GM12874 (cell line): ENCODE data around the gene OR13J1.

ENCODE experiments used
- TF ChIP-seq, protein P1 (sequence below): IDR thresholded peaks from 2 replicates; pipeline ENCODE4 v1.5.1; 2011; ENCODE audit warnings: low read depth, mild to moderate bottlenecking, control low read depth, low read length, moderate library complexity; ENCODE audit not compliant: insufficient read depth

The OR13J1 gene

DNA sequence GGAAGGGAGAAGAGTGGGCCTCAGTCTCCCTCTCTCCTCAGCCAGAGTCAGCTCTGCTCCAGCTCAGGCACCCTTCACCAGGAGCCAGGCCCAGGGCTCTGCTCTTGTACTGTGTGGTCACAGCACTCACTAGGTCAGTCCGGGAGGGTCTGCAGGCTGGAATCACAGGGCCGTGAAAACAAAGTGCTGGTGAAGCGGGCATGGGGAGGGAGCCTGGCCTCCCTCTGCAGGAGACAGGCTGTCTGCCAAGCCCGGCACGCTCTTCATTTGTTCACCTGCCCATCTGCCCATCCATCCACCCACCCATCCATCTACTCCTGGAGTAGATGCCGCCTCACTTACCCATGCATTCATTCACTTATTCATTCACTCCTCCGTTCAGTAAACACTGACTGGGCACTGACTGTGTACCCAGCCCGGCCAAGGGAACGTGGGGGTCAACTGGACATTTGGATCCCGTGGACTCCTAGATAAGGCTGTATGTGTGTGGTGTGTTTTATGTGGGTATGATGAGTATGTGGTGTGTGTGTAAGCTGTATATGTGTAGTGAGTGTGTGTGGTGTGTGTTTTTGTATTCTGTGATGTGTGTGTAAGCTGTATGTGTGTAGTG, 42.7 kb upstream of the OR13J1 start:
- TF ChIP-seq, protein P1, sequence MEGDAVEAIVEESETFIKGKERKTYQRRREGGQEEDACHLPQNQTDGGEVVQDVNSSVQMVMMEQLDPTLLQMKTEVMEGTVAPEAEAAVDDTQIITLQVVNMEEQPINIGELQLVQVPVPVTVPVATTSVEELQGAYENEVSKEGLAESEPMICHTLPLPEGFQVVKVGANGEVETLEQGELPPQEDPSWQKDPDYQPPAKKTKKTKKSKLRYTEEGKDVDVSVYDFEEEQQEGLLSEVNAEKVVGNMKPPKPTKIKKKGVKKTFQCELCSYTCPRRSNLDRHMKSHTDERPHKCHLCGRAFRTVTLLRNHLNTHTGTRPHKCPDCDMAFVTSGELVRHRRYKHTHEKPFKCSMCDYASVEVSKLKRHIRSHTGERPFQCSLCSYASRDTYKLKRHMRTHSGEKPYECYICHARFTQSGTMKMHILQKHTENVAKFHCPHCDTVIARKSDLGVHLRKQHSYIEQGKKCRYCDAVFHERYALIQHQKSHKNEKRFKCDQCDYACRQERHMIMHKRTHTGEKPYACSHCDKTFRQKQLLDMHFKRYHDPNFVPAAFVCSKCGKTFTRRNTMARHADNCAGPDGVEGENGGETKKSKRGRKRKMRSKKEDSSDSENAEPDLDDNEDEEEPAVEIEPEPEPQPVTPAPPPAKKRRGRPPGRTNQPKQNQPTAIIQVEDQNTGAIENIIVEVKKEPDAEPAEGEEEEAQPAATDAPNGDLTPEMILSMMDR = no peak

DNA sequence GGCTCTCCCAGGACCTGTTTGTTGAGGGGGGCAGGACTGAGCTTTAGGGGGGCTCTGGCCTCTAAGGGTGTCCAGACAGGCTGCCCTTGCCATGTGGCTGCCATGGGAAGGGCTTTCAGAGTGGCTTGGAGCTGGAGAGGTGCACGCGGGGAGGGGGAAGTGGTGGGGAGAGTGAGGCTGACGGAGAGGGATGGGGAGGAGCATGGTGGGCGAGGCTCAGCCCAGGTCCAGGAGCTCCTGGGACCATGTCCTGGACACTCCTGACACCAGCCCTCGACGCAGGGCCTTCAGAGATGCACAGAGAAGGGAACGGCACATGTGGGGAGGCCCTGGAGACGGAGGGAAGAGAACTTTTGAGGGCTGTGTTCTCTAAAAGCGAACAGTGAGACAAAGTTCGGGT, 41.5 kb upstream of the OR13J1 start:
- TF ChIP-seq, protein P1 = no peak

DNA sequence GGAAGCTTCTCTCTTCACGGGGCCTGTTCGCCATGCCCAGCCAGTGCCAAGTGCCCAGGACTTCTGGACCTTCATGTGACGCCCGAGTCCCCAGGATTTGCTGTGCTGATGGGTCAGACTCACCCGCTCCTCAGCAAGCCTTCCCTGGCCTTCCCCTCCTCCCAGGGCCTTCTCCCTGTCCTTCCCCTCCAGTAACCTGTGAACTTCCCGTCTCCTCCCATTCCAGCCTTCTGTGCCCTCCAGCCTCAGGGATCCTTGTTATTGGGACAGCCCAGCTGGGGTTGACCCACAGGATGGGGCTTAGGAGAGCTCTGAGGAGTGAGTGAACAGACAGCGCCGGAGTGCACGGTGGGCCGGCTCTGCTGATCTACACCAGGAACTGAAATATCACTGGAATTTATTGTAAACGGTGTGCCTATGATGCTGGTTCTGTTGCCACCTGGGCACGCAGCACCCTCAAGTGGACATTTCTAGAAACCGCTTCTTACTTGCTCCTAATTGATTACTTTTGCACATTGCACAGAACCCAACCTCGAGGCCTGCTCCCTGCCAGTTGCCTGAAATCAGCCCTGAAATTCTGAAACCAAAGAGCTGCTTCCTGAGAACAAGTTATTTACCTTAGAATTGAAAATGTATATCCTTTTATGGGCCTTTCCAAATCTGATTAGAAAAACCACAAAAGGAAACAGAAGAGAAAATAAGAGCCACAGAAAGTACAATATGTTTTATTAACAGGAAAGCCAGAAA, 40.6 kb upstream of the OR13J1 start:
- TF ChIP-seq, protein P1 = peak; percentile 45; the same call in 1 of the 2 replicates

DNA sequence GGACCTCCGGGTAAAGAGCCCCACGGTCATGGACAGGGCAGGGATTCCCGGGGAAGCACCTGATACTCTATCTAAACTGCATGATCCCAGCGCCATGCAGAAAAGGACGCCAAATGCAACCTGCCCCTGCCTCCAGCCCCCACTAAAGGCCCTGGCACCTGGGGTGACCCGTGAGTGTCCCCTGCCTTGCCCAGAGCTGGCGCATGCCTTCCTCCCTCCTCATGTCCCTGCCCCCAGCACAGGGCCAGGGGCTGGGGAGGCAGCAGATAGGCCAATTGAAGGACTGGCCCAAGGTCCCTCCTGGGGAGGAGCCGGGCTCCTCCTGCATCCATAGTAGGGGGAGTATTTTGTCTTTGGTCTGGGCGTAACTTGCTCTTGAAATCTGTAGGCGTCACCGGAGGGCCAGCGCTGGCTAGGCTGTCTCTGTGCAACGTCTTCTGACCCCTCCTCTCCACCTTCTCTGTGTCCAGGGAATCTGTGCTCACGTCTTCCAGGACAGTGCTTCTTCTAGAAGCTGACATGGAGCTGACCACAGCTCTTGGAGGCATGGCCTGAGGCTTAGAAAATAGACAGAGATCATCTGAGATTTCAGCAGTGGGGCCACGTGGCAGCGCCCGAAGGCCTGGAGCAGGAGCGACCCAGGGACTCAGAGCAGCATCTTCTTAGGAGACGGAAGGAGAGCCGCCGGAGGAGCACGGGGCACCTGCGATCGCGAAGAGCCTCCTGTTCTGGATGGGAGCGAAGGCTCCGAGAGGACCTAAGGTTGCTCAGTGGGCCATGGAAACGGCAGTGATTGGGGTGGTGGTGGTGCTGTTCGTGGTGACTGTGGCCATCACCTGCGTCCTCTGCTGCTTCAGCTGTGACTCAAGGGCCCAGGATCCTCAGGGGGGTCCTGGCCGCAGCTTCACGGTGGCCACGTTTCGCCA, 39.7 kb upstream of the OR13J1 start:
- TF ChIP-seq, protein P1 = no peak

DNA sequence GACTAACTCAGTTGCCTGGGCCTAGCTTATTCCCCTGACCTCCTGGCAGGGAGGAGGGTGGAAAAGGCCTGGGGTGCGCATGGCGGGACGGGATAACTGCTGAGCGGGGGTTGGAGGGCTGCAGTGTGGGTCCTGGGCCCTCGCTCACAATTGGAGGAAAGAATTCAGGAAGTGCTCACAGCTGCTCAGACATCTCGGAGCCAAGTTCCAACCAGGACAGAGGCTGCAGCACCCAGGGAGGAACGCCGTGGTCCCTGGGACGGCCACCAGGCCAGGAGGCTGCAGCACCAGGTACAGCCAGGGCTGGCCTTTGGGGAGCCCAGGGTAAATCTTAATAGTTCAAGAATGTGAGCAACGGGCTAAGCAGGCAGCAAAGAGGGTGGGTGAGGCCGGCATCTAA, 39.1 kb upstream of the OR13J1 start, which contains the start of gene SPAAR:
TSS of gene SPAAR (plus strand) at position 217 of the 400 bp plus-strand sequence. CDS start 974 bp downstream, outside the sequence.
- TF ChIP-seq, protein P1 = no peak

DNA sequence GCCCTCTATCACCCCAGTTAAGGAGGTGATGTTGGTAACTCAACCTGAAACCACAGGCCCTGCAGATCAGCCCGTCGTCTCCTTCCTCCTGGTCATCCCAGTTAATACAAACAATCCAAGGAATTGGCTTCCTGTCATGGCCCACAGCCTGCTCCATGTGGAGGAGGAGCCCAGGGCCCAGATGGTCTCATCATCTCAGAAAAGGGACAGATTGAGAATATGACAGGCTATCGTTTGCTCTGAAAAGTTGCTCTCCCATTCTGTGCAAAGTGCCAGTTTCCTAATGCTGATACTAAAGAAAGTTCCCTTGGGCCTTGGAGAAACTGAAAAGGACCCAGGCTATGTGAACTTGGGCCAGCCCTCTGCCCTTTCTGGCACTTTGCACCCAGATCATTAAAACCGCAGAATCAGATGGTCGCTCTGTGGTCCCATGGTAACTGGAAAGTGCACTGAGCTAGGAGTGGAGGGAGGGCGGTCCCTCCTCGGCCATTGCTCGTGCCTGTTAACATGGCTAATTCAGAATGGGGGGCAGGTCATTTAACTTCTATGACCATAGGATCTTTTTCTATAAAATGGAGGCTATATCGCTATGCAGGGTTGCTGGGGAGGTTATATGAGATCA, 38.4 kb upstream of the OR13J1 start:
- TF ChIP-seq, protein P1 = no peak
